Measurements from ENCODE around the gene SGPL1.

SGPL1 gene

DNA sequence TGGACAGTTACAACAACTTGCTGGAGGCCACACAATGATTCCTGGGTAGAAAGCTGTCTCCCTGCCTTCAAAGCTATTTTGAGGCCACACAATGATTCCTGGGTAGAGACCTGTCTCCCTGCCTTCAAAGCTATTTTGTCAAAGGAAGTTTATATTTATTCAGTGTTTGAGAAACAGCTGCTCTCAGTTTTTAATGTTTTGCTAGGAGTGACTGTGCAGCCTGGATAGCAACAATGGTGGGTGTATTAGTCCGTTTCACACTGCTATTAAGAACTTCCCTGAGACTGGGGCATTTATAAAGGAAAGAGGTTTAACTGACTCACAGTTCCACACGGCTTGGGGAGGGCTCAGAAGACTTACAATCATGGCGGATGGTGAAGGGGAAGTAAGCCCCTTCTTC is 3.9 kb upstream of the SGPL1 start:
- FAIRE-seq (no peak), DNase-seq (ENCODE audit: insufficient read length, low spot score) (no peak)
- TF ChIP-seq POLR2A (IDR thresholded peaks at IDR 0.05; ENCODE audit: low read depth, low read length): no peak

DNA sequence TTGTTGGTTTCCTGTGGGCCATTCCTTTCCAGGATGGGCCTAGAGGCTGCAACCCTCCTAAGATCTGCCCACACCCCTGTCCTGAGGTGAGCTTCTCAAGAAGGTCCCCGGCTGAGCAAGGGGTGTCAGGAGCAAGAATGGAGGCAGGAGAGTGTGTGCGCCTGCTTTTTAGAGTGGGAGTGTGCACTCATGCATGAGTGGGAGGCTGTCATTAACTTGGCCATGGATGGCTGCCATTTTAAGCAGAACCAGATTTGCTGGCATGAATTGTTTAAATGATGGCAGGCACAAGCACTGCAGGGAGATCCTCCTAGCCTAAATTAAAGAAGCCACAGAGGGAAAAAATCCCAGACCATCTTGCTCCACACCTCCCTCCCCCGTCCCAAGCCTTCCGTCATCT is 2.9 kb upstream of the SGPL1 start:
- no peak for FAIRE-seq
- no peak for TF ChIP-seq POLR2A (IDR thresholded peaks at IDR 0.05; ENCODE audit: low read depth, low read length)
- no peak for DNase-seq (ENCODE audit: insufficient read length, low spot score)

DNA sequence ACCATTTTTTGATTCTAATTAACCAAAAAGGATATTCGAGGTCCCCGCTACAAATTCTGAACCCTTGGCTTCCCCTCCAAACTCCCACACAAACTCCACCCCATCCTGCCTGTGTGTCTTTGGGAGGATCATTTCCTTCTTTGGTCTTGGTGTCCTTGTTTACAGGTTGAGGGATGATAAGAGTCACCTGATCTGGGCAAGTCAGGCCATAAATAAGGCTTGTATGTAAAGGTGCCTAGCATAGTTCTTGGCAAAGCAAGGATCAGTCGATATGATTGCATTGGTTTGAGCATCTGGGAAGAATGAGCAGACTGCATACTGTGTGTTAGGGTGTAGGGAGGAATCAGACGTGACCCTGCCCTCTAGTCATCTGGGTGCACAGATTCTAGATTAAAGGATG is 1.6 kb upstream of the SGPL1 start:
- DNase-seq (ENCODE audit: insufficient read length, low spot score) (no peak), FAIRE-seq (no peak)
- TF ChIP-seq POLR2A (IDR thresholded peaks at IDR 0.05; ENCODE audit: low read depth, low read length): no peak

- DNase-seq (ENCODE audit: insufficient read length, low spot score) (peak; percentile 95), FAIRE-seq (peak; percentile 94)
- peak; percentile 58; the same call in 1 of the 2 replicates for TF ChIP-seq POLR2A (IDR thresholded peaks at IDR 0.05; ENCODE audit: low read depth, low read length)
Observed at GRCh38 chr10:70816220-70816894, 609 bp downstream of the SGPL1 start.

DNA sequence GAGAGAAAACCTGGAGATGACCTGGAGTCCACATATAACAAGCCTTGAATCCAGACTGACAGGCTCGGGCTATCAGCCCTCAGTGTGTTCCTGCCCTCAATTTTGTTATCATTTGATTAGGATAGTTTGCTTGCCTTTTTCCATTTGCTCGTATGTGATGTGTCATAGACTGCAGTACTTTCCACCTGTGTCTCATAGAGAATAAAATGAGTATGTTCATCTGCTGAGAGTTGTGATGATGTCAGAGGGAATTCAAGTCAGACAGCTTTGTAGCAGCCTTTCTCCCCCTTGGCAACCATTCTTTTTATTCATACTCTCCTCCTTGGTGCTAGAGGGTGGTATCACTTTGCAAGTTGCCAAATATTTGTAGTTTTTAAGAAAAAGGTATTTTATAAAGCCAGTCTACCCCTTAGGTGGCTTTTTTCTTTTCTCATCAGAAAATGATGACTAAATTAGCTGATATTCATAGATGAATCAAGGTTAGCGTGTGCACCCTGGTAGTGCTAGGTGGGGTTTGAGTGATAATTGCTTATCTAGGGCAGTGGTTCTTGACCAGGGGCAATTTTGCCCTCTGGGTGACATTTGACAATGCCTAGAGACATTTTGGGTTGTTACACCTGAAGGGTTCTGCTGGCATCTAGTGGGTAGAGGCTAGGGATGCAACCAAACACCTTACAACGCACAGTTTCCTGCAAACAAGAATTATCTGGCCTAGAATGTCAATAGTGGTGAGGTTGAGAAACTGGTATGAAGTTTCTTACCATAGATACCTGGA is 5.4 kb downstream of the SGPL1 start:
- no peak for FAIRE-seq
- DNase-seq (ENCODE audit: insufficient read length, low spot score): no peak
- no peak for TF ChIP-seq POLR2A (IDR thresholded peaks at IDR 0.05; ENCODE audit: low read depth, low read length)

GRCh38 chr10:70822076-70822820 is 6.5 kb downstream of the SGPL1 start:
- FAIRE-seq (peak; percentile 36), DNase-seq (ENCODE audit: insufficient read length, low spot score) (no peak)
- TF ChIP-seq POLR2A (IDR thresholded peaks at IDR 0.05; ENCODE audit: low read depth, low read length): no peak

- peak; percentile 77 for FAIRE-seq
- DNase-seq (ENCODE audit: insufficient read length, low spot score): no peak
- TF ChIP-seq POLR2A (IDR thresholded peaks at IDR 0.05; ENCODE audit: low read depth, low read length): no peak
Observed at GRCh38 chr10:70827086-70827757, 11.5 kb downstream of the SGPL1 start.

DNA sequence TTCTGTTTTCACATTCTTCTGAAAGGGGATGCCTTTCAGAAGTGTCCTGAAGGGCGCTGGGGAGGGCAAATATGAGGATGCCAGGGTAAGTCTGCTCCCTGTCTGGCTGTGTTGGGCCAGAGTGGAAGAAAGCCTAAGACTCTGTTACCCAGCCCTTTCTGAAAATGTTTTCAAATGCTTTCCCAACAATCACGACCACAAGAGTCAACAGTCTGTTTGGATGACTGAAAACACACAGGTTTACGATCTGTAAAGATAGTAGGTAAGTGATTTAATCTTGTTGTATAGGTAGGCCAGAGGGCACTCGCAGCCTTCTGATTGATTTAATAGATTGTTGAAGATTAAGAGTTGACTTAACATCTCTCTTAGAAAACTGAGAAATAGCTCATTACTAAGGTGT is 13.2 kb downstream of the SGPL1 start:
- TF ChIP-seq POLR2A (IDR thresholded peaks at IDR 0.05; ENCODE audit: low read depth, low read length): no peak
- no peak for FAIRE-seq
- no peak for DNase-seq (ENCODE audit: insufficient read length, low spot score)

- DNase-seq (ENCODE audit: insufficient read length, low spot score) (no peak), FAIRE-seq (no peak)
- no peak for TF ChIP-seq POLR2A (IDR thresholded peaks at IDR 0.05; ENCODE audit: low read depth, low read length)
Observed at GRCh38 chr10:70829543-70829942, 13.8 kb downstream of the SGPL1 start.

GRCh38 chr10:70830164-70830563 is 14.4 kb downstream of the SGPL1 start:
- DNase-seq (ENCODE audit: insufficient read length, low spot score) (no peak), FAIRE-seq (peak; percentile 11)
- no peak for TF ChIP-seq POLR2A (IDR thresholded peaks at IDR 0.05; ENCODE audit: low read depth, low read length)

DNA sequence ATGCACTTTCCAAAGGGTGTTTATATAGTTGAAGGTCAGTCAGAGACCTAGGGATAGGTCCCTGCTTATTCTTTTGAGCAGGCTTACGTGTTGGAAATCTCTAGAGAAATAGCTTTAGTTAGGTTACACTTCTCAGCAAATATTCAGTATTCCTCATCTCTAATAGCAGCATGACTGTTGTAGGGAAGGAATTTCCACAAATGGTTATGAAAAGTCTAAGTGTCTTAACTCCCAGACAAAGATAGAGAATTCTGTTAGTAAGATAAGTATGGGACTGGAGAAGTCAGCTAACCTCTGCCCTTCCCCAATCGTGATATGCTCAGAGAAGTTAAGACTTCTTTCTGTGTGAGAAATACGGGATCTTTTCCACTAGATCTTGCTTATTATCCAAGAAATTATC is 16.5 kb downstream of the SGPL1 start:
- peak; percentile 48 for FAIRE-seq
- TF ChIP-seq POLR2A (IDR thresholded peaks at IDR 0.05; ENCODE audit: low read depth, low read length): no peak
- no peak for DNase-seq (ENCODE audit: insufficient read length, low spot score)

DNA sequence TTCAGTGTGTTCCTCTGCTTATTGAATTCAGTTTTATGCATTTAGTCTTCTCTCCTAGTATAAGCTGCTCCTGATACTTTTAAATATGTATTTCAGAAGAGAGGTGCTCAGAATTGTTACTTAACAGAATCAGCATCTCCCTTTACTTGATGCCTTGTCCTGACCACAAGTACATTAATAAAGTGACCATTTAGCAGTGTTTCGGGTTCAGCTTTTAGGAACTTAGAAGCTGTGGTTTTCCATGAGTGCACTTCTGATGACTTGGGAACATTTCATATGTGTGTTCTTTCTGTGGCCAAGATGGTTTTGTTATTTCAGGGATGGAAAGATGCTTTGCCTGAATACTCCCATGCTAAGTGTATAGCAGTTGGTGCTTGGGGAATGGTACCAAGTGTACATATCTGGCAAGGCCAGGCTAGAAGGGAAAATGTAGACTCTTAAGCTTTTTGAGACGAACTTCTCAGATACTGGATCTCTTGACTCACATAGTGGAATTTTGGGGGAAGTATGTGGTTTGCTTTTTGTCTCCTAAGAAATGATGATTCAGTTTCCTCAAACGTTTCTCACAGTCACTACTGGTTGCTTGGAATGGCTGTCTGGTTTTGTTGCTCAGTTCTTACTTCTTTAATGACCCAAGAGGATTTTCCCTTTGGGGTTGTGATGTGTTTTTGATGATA is 17.2 kb downstream of the SGPL1 start:
- FAIRE-seq: peak; percentile 97
- peak; percentile 47 for DNase-seq (ENCODE audit: insufficient read length, low spot score)
- no peak for TF ChIP-seq POLR2A (IDR thresholded peaks at IDR 0.05; ENCODE audit: low read depth, low read length)

- FAIRE-seq: no peak
- no peak for DNase-seq (ENCODE audit: insufficient read length, low spot score)
- TF ChIP-seq POLR2A (IDR thresholded peaks at IDR 0.05; ENCODE audit: low read depth, low read length): no peak
Observed at GRCh38 chr10:70833601-70834000, 17.9 kb downstream of the SGPL1 start.

Measured in H54 (cell line).